HCEC 1CT (cell line): ENCODE measurements around the gene TM2D3.

Source experiments
- DNase-seq: peaks from one replicate; pipeline ENCODE4 v3.0.0-alpha.2; 2017

The TM2D3 gene, protein sequence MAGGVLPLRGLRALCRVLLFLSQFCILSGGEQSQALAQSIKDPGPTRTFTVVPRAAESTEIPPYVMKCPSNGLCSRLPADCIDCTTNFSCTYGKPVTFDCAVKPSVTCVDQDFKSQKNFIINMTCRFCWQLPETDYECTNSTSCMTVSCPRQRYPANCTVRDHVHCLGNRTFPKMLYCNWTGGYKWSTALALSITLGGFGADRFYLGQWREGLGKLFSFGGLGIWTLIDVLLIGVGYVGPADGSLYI

DNA sequence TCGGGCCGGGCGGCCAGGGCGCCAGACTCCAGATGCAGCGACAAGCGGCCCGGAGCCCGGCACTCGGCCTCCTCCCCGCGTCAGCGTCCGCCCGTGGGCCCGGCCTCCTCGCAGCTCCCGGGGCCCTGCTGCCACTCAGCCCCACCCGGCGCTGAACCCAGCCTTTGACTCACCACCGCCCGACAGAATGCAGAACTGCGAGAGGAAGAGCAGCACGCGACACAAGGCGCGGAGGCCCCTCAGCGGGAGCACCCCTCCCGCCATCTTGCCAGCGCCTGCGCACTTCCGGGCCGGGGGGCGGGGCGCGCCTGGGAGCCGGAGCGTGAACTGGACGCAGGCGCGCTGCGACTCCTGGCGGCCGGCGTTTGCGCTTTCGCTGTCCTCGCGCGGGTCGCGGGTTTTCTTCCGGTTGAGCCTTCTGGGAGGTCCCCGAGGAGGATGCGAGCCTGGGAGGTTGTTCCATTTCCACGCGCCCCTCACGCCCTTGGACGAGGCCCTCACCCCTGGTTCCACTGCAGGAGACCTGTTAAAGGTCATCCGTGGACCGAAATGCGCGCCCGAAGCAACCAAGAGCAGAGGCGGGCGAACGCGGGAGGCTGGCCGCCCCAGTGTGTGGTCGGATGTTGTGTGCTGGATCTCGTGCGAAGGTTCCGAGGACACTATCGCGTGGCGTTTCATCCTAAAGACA is at the start of gene TM2D3:
Gene TM2D3 (minus strand): TSS at position 284 of the 688 bp plus-strand sequence. CDS start 20 bp downstream, at position 264.
- DNase-seq: peak; percentile 92

DNA sequence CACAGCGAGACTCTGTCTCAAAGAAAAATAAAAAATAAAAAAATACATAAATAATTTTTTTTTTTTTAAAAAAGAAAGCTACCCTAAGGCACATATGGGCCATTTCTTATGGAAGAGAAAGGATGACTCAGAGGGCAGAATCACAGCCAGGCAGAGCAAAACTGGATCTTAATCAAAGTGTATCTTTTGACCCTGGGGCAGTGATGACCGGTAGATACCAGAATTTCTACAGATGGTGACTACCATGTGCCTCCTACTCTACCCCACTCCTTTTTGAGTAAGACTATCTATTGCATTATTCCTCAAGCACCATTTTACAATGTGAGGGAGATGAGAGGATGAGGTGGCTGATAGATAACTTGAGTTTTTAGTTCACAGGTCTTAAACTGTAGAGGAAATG is 46.1 kb upstream of the TM2D3 start:
- peak; percentile 18 for DNase-seq

DNA sequence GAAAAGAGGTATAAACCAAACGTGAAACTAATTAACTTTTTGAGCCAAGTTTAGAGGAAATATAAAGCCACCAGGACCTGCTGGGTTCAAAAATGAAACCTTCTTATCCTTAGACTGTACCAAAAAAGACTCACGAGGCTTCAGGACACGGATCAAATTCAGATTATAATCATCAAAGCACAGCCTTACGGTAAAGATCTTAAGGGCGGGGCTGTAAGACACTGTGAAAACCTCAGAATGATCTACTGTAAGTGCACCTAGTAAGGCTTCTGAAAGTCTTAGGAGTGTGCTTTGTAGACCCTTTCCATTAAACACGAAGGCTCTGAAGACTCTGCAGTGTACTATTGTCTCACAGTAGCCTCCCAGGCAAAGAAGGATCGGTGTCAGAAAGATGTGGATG is 45.3 kb upstream of the TM2D3 start:
- no peak for DNase-seq

DNA sequence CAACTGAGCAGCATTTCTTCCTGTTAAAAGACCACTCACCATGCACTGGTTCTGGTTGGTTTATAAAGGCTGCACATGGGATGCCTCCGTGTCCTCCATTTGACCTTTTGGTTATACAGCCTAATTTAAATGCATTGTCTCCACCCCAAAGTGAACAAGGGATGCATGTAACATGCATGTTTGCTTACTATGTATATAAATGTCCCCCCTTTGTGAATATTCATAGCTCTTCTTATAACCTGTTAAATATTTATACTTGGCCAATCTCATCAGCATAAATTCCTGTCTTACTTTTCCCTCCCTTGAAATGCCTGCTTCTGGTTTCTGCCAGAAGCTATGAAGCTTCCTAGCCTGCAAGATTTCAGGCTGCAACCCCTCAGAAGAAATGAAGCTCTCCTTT is 44.6 kb upstream of the TM2D3 start:
- DNase-seq: no peak

DNA sequence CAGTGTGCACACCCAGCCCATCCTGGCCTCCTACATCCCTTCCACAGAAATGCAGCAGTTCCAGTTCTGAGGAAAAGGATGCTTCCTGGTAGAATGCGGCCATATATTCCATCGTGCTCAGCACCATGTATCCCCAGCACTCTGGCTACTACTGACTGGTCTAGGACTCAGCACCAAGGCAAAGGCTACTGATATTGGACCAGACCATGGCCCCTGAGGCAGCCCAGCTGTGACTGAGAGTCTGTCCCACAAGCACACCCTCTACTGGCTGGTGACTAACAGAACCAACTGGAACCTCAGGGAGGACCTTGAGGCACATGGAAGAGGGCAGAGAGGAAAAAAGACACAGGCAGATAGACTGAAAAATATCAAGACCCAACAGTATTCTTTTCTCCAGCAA is 42.1 kb upstream of the TM2D3 start:
- no peak for DNase-seq

DNA sequence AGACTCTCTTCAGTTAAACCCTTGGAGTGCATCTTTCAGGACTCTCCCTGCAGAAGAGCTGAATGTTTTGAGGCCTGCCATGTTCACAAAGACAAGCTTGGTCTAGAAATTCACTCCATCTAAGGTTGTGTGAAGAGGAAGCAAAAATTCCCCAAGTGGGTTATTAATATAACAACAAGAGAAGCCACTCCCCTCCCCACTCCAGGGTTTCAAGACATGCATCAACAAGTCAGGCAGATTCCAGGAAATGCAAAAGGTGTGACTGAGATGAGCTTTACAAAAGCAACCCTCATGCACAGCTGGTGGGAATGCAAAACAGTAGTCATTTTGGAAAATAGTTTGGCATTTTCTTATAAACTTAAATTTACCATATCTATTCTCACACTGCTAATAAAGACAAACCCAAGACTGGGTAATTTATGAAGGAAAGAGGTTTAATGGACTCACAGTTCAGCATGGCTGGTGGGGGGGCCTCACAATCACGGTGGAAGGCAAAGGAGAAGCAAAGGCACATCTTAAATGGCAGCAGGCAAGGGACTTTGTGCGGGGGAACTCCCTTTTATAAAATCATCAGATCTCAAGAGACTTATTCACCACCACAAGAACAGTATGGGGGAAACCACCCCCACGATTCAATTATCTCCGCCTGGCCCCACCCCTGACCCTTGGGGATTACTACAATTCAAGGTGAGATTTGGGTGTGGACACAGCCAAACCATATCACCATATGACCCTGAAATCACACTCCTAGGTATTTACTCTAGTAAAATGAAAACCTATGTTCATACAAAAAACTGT is 40.8 kb upstream of the TM2D3 start:
- DNase-seq: no peak

DNA sequence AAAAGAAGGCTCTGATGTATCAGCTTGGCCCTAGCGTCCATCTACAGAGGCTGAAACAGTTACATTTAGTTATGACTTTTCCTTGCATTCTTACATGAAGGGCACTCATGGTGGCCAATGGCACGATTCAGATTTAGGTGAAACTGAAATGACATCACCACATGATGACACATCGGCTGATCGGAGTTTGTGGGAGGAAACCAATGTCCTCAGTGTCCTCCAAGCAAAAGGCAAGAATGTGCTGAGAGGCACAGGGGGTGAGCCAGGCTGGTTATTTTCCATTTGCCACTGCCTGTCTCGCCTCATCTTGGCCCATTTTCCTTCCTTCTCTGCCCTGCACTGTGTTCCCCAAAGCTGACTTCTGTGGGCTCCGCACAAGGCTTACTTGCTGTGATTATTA is 37.7 kb upstream of the TM2D3 start:
- peak; percentile 52 for DNase-seq

DNA sequence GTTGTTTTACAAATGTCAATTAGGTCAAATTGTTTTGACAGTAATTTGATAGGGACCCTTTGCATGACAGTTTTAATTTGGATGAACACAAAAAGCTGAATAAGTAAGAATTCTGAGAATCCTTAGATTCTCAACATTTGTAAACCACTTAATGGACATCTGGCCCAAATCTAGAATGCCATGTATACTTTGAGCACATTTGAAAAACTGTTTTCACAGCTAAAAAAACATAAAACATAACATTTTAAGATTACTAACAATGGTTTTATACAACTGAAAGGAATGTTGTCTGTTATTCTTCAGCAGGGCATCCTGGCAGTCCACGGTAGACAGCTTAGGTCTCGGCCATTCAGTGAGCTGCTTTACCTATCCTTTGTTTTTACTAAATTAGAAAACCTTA is 34.5 kb upstream of the TM2D3 start:
- DNase-seq: no peak

DNA sequence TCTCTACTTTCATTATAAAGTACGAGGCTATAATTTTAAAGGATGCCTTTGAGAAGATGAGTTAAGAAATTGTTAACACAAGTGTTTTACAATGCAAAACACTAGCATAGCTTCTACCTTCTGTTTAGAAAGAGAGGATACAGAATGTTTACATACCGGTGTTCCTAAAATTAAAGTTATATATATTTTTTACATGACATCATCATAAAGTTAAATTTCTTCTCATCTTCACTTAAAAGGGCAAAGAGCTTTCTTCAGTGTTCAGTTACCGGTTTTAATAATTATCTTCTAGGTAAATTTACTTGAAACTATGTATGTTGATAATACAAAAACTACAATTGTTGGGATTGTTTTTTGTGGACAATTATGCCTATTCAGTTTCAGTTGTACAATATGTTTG is 32.7 kb upstream of the TM2D3 start:
- DNase-seq: no peak

DNA sequence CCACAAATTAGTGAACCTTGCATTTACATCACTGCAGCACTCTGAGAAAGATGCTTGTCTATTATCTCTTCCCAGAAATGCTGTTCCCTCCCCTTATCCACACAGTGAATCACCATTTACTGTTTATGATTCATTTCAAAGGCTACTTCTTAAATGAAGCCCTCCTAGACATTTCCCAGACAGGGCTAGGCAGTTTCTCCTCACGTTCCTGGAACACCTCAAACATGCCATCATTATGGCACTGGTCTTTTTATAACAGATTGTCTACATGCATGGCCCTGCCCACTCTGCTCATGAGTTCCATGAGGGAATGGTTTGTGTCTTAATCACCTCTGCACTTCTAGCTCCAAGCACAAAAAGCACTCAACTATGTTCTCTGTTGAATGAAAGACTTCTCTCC is 32.2 kb upstream of the TM2D3 start:
- peak; percentile 61 for DNase-seq

DNA sequence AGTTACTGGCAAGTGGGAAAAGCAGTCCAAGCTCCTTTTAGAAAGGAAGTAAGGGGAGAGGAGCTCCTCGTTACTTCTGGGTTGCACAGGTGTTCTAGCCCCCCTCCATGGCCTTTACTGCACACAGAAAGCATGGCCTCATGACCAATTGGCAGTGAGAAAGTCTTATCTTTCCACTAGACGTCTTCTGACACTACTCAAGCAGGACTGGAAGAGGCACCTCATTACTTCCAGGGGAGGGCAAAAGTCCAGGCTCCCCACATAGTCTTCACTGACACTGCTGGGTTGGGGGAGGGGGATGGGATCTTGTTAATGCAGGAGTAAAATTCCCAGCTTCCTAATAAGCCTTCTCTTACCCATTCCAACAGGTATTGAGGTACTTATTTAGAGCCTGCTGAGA is 27.6 kb upstream of the TM2D3 start:
- DNase-seq: no peak

DNA sequence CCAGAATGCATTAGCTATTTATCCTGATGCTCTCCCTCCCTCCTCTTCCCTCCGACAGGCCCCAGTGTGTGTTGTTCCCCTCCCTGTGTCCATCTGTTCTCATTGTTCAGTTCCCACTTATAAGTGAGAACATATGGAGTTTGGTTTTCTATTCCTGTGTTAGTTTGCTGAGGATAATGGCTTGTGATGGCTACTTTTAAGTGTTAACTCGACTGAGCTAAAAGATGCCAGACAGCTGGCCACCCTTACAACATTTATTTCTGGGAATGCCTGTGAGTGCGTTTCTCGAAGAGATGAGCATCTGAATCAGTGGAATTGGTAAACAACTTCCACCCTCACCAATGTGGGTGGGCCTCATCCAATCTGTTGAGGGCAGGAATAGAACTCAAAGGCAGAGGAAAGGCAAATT is 24.7 kb upstream of the TM2D3 start:
- no peak for DNase-seq

DNA sequence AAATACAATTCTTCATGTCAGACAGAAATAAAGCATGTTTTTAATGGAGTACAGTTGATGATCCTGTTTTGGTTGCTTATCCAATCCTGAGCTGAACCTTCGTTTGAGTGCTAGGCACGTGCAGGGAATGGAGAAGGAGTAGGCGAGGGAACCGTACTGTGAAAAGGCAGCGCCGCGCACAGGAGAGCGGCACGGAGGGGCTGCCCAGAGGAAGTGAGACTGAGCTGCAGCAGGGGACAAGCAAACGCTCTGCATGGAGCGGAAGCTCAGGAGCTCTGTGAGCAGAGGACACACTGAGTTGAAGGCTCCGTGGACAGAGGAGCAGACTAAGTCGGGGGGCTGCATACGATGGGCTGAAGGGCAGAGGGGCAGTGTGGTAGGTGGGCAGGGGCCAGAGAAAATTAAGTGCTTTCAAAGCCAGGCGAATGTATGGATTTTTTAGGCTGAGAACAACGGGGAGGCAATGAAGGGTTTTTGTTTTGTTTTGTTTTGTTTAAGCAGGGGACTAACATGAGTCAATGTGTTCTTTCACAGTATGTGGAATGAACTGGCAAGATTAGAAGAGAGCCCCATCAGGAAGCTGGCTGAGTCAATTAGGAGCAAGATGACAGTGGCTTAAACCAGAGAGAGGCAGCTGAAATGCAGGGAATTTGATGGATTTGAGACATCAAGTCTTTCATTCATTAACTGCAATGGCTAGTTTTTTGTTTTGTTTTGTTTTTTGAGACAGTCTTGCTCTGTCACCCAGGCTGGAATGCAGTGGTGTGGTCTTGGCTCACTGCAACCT is 23.8 kb upstream of the TM2D3 start:
- peak; percentile 76 for DNase-seq

DNA sequence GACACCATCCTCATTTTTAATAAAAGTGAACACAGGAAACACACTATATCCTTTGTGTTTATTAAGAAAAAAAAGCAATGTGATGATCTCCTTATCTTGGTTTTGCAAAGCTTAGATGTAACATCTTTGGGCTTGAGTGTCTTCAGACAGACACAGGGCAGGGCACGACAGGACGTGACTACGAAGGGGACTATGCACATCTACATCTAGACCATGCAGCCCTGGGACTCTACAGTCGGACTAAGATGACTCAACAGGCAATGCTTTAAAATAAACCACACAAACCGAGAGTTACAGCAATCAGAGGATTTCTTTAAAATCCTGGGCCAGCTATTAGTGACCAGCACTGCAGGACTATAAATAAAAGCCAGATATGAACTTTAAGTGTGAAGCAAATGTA is 22.8 kb upstream of the TM2D3 start:
- DNase-seq: peak; percentile 89

DNA sequence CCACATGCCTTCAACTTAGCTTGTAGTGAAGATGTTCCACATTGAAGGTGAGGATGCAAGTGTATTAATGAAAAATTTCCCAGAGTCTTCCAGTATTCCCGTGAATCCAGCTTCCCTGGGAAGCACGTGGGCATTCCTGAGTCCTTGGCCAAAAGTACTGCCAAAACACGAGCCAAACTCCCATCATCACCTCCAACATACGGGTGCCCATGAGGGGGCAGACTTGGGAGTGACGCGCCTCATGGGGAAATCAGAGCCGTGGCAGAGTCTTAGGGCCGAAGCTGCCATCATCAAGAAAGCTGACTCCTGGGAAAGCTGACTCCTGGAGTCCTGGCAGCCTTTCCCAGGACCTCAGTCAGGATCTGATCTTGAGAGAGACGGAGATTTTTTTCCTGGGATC is 20.1 kb upstream of the TM2D3 start:
- no peak for DNase-seq

DNA sequence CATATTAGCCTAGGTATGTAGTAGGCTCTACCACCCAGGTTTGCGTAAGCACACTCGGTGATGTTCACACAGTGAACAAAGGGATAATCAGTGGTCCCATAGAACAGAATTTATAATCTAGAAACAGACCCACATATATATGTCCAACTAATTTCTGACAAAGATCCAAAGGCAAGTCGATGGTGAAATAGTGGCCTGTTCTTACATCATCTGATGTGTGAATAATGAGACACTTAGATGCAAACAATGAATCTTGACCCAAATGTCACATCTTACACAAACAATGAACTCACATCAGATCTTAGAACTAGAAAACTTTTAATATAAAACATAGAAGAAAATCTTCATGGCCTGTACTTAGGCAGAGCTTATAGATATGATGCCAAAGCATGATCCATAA is 17.6 kb upstream of the TM2D3 start:
- peak; percentile 36 for DNase-seq

DNA sequence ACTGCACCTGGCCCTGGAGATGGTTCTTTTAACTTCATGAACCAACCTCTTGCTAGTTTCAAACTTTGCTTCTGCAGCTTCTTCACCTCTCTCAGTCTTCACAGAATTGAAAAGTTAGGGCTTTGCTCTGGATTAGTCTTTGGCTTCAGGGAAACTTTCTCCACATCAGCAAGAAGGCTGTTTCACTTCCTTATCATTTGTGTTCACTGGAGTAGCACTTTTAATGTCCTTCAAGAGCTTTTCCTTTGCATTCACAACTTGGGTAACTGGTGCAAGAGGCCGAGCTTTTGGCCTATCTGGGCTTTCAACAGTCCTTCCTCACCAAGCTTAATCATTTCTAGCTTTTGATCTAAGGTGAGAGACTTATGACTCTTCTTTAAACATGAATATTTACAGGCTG is 15.7 kb upstream of the TM2D3 start:
- DNase-seq: no peak

DNA sequence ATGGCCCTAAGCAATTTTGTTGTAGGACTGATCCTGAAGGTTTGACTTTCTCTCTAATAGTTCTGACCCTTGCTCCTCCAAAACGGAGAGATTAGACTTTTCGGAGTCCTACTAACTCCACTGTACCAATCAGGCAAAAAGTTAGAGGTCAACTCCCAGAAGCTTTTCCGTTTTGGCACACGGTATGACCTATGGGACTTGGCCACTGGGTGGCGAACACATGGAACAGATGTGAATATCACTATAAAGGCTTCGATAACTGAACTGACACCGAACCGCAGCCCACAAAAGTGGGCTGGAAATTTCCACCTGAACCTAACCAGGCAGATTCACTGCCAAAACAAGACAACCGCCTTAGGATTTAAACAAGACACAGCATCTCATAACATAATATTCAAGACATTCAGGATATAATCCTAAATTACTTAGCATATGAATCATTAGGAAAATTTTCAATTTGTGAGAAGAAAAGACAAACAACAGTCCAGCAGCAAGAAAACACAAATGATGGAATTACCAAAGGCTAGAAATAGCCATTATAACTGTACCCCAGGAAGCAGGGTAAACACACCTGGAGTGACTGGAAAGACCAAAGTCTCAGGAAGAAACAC is 12.2 kb upstream of the TM2D3 start:
- no peak for DNase-seq

DNA sequence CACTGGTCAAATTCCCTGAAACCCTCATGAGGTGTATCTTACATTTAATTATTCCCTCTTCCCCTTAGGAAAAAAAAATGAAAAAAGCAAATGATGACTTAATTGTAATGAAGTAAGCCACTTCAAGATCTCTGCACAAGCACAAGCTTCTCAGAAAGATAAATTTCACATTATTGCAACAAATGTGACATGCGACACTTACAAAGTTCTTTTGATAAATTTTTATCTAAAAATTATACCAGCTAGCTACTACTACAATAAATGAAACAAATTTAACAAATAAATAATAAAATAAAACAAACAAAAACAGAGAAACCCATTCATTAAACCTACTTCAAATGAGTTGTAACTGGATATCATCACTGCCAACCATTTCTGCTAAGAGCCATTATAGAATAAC is 10.0 kb upstream of the TM2D3 start:
- no peak for DNase-seq

DNA sequence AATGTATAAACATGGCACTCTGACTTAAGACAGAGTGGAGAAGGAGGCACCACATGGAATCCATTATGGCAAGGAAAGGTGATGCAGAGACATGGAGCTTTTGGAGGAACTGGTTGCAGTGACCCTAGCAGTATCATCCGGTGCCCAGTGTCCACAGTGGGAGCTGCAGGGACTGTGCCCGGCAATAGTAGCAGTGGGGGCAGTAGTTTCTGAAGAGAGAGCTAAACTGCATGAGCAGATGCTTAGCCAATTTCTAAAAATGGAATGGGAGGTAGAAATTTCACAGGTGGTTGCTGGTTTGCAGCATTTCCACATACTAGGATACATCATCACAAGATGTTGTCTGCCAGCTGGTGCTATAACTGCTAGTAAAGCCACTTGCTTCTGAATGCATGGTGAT is 7.8 kb upstream of the TM2D3 start:
- DNase-seq: no peak

DNA sequence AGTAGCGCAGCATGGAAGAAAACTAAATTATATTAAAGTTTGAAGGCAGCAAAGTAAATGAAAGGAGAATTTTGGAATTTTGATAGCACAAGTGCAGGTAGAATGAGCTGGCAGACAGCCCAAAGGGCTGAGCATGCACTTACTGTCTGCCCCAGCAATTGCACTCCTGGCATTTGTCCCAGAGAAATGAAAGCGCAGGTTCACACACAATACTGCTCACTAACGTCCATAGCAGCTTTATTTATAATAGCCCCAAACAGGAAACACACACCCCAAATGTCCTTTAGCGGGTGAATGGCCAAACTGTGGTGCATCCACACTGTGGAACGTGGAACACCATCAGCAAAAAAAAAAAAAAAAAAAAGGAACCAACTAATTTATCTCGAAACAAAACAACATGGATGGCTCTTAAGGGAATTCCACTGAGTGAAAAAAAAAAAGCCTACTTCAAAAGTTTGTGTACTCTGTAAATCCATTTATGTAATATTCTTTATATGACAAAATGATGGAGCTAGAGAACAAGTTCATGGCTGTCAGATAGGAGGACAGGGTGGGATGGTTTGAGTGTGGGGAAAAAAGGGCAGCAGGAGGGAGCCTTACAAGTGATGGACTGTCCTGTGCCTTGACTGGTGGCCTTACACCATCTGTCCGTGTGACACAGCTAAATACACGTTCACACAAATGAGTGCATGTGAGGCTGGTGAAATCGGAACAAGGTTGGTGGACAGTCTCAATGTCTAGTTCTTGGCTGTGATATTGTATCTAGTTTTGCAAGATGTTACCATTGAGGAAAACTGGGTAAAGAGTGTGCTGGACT is 6.0 kb upstream of the TM2D3 start:
- DNase-seq: no peak

DNA sequence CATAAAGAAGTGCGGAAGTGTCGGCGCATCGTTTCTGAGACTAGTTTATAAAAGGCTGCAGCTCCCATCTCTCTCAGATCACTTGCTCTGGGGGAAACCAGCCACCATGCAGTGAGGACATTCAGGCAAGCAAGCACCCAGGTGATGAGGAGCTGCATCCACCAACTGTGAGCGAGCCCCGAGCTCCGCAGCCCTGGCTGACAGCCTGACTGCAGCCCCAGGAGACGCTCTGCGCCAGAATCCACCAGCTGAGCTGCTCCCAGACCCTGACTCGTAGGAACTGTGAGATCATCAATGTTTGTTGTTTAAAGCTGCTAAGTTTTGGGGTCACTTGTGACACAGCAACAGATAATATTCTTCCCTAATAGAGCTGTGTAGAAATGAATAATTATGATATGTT is 5.0 kb upstream of the TM2D3 start:
- DNase-seq: no peak
